ENCODE measurements around the gene RASAL3.

- TF ChIP-seq CTCF (IDR thresholded peaks at IDR 0.05) (no peak), POLR2AphosphoS5 (IDR thresholded peaks at IDR 0.05) (no peak), EP300 (IDR thresholded peaks at IDR 0.05; ENCODE audit: low read depth) (no peak), POLR2A (IDR thresholded peaks at IDR 0.05) (no peak)
Measured at GRCh38 chr19:15444505-15445226, 19.7 kb downstream of the RASAL3 start.
